Measurements from ENCODE around the gene PCOLCE2. TPM values are rescaled to one million over a fixed set of nuclear protein-coding genes. Genes with fewer than 3 reads are reported as not detected.
A peak's percentile ranks its signal among the peaks of the same experiment; 100 is the strongest.

The PCOLCE2 gene
- total RNA-seq, 4 donors from 2014 or later = 10.4 to 17.1 (median 12.8) TPM

DNA sequence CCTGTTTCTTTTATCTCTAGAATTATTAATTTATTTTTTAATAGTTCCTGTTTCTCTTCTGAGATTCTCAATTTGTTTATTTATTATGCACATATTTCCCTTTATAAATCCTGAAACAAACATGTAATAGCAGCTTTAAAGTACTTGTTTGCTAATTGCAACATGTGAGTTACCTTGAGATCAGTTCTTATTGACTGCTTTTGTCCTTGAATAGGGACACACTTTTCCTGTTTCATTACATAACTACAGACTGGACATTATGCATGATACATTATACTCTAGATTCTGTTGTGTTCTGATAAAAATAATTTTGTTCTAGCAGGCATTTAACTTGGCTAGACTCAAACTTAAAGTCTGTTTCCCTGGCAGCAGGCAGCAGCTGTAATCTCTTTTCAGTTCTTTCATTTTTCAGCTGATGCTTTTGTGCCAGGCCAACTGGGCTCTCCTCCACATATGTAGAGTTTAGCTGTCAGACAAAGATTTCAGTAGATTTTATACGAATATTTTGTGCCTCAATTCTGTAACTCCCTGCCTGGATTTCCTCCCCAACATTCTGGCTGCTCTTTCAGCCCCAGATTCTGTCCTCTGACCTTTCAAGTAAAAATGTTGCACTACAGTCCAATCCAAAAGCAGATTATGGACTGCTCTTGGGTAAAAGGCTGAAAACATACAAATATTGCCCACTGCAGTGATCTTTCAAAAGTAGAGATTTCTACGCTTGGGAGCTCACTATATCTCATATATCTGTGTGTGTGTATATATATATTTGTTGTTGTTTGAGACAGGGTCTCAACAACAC, 41.9 kb downstream of the PCOLCE2 start:
- DNase-seq (ENCODE audit: low spot score in 2 of 2) = no peak
- no peak overlapping the region for H3K4me3 ChIP-seq (ENCODE audit: low read depth, poor library complexity, severe bottlenecking)
- no peak for TF ChIP-seq POLR2A (IDR thresholded peaks at IDR 0.05)
- TF ChIP-seq, protein P1, sequence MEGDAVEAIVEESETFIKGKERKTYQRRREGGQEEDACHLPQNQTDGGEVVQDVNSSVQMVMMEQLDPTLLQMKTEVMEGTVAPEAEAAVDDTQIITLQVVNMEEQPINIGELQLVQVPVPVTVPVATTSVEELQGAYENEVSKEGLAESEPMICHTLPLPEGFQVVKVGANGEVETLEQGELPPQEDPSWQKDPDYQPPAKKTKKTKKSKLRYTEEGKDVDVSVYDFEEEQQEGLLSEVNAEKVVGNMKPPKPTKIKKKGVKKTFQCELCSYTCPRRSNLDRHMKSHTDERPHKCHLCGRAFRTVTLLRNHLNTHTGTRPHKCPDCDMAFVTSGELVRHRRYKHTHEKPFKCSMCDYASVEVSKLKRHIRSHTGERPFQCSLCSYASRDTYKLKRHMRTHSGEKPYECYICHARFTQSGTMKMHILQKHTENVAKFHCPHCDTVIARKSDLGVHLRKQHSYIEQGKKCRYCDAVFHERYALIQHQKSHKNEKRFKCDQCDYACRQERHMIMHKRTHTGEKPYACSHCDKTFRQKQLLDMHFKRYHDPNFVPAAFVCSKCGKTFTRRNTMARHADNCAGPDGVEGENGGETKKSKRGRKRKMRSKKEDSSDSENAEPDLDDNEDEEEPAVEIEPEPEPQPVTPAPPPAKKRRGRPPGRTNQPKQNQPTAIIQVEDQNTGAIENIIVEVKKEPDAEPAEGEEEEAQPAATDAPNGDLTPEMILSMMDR (IDR thresholded peaks at IDR 0.05) = no peak
- intact Hi-C loops (cut with DNase I; ENCODE audit: low total_unique reads) = no loop called here
- 20 to 60% methylated on average over 2 of the region's 2 CpGs for WGBS, 2 donors

DNA sequence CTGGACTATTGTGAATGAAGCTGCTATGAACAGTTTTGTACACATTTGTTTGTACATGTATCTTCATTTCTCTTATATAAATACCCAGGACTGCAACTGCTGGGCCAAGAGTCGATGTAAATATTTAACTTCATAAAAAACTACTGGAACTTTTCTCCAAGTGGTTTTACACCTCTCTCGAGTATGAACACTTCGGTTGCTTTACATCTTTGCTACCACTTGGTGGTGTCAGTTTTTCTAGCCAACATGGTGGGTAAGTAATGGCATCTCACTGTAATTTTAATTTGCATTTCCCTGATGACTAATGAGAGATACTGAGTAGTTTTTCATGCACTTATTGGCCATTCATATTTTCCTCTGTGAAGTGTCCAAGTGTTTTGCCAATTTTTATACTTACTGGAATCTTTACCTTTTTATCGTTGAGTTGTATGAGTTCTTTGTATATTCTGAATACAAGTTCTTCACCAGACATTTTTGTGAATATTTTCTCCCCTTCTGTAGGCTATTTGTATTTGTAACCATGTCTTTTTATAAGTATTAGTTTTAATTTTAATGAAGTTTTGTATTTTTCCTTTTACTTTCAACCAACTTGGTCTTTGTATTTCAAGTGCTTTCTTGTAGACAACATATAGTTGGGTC, 44.4 kb downstream of the PCOLCE2 start:
- intact Hi-C loops (cut with DNase I; ENCODE audit: low total_unique reads) = no loop called here
- DNase-seq (ENCODE audit: low spot score in 2 of 2) = no peak
- WGBS, 2 donors = 60 to 61% methylated on average over 4 of the region's 4 CpGs
- no peak overlapping the region for H3K4me3 ChIP-seq (ENCODE audit: low read depth, poor library complexity, severe bottlenecking)
- no peak for TF ChIP-seq POLR2A (IDR thresholded peaks at IDR 0.05)
- TF ChIP-seq, protein P1 (IDR thresholded peaks at IDR 0.05) = no peak

DNA sequence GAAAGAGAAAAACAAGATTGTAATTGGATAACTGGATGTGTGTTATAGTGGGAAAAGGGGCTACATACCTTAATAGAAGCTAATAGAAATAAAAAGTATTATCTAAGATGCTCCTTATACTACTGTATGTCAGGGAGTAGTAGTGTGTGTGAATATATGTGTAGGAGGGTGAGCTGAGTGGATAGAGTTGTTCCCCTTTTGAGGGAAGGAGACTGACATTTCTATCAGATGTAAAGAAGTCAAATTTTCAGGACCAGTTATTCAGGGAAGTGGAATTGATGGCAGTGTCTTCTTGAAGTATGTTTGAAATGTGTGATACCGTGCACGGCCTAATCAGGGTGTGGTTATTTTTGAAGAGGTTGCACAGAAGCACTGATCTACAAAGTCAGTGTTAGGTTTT, 49.1 kb downstream of the PCOLCE2 start:
- intact Hi-C loops (cut with DNase I; ENCODE audit: low total_unique reads) = no loop called here
- TF ChIP-seq, protein P1 (IDR thresholded peaks at IDR 0.05) = no peak
- no peak for TF ChIP-seq POLR2A (IDR thresholded peaks at IDR 0.05)
- WGBS, 2 donors = 78 to 79% methylated on average over 2 of the region's 2 CpGs
- no peak for DNase-seq (ENCODE audit: low spot score in 2 of 2)
- no peak overlapping the region for H3K4me3 ChIP-seq (ENCODE audit: low read depth, poor library complexity, severe bottlenecking)

DNA sequence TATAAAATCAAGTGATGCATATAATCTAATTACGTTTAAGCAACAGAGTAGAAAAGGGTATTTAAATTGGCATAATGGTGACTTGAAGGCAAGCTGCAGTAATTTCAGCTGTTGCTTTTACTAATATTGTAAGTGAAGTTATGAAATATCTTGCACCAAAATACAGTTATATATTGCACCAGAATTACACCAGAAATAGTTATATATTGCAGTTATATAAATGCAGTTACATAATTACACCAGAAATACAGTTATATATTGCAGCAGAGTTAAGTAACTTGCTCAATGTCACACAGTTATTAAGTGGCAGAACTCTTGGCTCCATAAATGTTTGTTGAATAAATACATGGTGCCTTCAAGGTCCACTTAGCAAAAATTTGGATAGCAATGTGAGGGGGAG, 51.4 kb downstream of the PCOLCE2 start:
- DNase-seq (ENCODE audit: low spot score in 2 of 2) = no peak
- H3K4me3 ChIP-seq (ENCODE audit: low read depth, poor library complexity, severe bottlenecking) = no peak overlapping the region
- intact Hi-C loops (cut with DNase I; ENCODE audit: low total_unique reads) = no loop called here

DNA sequence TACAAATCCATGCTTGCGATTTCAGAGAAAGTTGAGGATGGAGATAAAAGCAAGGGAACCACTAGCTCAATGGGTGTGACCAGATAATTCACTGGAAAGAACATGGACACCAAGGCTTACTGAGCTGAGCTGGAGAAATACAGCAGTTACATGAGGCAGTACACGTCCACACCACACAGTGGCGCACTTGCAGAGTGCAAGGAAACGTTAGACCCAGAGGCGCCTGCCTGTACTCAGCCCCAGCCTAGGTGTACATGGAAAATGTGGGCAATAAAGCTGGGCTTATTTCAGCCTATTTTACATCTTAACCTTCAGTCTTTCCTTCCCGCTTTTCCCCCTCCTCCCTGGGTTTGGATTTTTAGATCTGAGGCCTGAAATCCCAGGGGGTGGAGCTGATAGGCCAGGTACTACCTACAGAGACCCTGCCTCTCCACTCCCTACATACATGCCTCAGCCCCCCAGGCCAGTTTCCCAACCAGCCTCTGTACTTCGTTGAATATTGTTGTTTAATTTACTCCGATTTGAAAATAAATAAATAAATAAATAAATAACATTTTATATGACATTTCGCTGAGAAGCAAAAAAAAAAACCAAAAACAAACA, 60.1 kb downstream of the PCOLCE2 start:
- peak; percentile 79 to 95 for DNase-seq (ENCODE audit: low spot score in 2 of 2)
- intact Hi-C loops (cut with DNase I; ENCODE audit: low total_unique reads) = loop anchor here (5.0 kb wide), 1 partner anchor 158 kb away; no protein-coding TSS in a partner anchor
- 28 to 29% methylated on average over 9 of the region's 9 CpGs for WGBS, 2 donors
- H3K4me3 ChIP-seq (ENCODE audit: low read depth, poor library complexity, severe bottlenecking) = no peak overlapping the region
- TF ChIP-seq, protein P1 (IDR thresholded peaks at IDR 0.05) = peak in 1 of 3 donors; percentile 57
- no peak for TF ChIP-seq POLR2A (IDR thresholded peaks at IDR 0.05)

More for the DNA sequence above, 51.4 kb downstream of the PCOLCE2 start:
- WGBS, 2 donors = 93 to 95% methylated on average over 1 of the region's 1 CpG
- TF ChIP-seq POLR2A (IDR thresholded peaks at IDR 0.05) = no peak
- TF ChIP-seq, protein P1 (IDR thresholded peaks at IDR 0.05) = no peak
